Neural crest cell (in vitro differentiated cells): ENCODE data around the gene SUMO3. TPM values are rescaled to one million over a fixed set of nuclear protein-coding genes. Genes with fewer than 3 reads are reported as not detected.

ENCODE experiments used
- DNase-seq: peaks from one replicate; pipeline ENCODE4 v3.0.0; 2021; ENCODE audit warnings: low read depth, mixed read lengths, low spot score
- H3K27ac Mint-ChIP-seq: one replicate; pipeline ENCODE4 v1.8.0; 2021; ENCODE audit warnings: mild to moderate bottlenecking, mixed read lengths; ENCODE audit not compliant: unreplicated experiment
- H3K27me3 Mint-ChIP-seq: 2 replicates; pipeline ENCODE4 v1.8.0; 2021; ENCODE audit warnings: low read depth, mild to moderate bottlenecking, mixed read lengths
- H3K36me3 Mint-ChIP-seq: 2 replicates; pipeline ENCODE4 v1.8.0; 2021; ENCODE audit warnings: low read depth, mild to moderate bottlenecking, mixed read lengths
- H3K4me1 Mint-ChIP-seq: 2 replicates; pipeline ENCODE4 v1.8.0; 2021; ENCODE audit warnings: mixed read lengths
- H3K4me3 Mint-ChIP-seq: one replicate; pipeline ENCODE4 v1.8.0; 2021; ENCODE audit warnings: mild to moderate bottlenecking, mixed read lengths
- H3K9me3 Mint-ChIP-seq: 2 replicates; pipeline ENCODE4 v1.8.0; 2021; ENCODE audit warnings: mixed read lengths
- total RNA-seq: library from RNA; stranded (reverse); gene quantifications from 2 replicates; pipeline ENCODE4 v1.2.1, GENCODE V29; 2021
- TF ChIP-seq, protein P1 (sequence below): fragments of 200-600 bp; sonication (generic); conservative IDR thresholded peaks from 2 replicates; pipeline ENCODE4 v1.5.0; 2021; ENCODE audit warnings: antibody characterized with exemption, mild to moderate bottlenecking

SUMO3 gene
- total RNA-seq, 1 donor from 2014 or later = 97.7 TPM

DNA sequence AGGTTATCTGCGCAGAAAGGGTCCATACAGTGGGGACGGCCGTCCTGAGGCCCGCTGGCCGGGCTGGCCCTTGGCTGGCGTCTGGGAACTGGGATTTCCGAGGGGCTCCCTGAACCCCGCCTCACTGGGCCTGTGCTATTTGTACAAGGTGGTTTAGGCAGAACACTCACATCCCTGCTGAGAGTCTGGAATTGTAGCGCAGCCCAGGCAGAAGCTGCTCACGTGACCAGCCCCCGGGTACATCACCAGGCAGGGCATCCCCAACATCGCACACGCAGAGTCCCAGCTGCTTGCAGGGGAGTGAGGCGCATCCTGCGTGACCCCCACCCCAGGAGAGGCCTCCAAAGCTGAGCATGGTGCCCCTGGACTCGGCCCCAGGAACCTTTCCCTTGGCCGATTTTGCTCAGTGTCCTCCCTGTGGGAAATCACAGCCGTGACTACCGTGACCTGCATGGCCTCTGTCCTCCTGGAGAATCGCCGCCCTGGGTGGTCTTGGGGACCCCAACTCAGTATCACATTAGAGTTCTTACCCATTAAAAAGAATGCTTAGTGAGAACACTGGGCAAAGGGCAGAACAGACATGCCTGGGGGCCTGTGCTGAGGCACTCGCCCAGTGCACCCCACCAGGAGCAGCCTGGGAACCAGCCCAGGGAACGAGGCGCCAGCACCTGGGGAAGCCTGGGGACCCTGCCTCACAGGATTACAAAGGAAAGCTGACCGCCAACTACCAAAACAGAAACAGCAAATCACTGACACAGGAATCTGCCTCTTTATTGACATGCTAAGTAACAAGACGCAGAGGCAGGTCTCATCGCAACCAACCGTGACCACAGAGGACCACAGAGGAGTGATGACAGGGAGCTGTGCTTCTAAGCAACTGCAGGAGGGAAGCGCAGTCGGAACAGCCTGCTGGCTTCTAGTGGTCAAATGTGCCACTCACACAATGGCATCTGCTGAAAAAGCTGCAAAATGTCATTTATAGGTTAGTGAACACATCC is 49.7 kb downstream of the SUMO3 start:
- no peaks in the 10 kb centered on the region for H3K27me3 Mint-ChIP-seq
- H3K4me1 Mint-ChIP-seq = peaks cover 16% of the 10 kb centered on the region
- no peak overlapping the region for H3K27ac Mint-ChIP-seq
- H3K36me3 Mint-ChIP-seq = peaks cover 9% of the 10 kb centered on the region
- TF ChIP-seq, protein P1, sequence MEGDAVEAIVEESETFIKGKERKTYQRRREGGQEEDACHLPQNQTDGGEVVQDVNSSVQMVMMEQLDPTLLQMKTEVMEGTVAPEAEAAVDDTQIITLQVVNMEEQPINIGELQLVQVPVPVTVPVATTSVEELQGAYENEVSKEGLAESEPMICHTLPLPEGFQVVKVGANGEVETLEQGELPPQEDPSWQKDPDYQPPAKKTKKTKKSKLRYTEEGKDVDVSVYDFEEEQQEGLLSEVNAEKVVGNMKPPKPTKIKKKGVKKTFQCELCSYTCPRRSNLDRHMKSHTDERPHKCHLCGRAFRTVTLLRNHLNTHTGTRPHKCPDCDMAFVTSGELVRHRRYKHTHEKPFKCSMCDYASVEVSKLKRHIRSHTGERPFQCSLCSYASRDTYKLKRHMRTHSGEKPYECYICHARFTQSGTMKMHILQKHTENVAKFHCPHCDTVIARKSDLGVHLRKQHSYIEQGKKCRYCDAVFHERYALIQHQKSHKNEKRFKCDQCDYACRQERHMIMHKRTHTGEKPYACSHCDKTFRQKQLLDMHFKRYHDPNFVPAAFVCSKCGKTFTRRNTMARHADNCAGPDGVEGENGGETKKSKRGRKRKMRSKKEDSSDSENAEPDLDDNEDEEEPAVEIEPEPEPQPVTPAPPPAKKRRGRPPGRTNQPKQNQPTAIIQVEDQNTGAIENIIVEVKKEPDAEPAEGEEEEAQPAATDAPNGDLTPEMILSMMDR = no peak
- no peak for DNase-seq
- no peaks in the 10 kb centered on the region for H3K9me3 Mint-ChIP-seq
- no peak overlapping the region for H3K4me3 Mint-ChIP-seq

DNA sequence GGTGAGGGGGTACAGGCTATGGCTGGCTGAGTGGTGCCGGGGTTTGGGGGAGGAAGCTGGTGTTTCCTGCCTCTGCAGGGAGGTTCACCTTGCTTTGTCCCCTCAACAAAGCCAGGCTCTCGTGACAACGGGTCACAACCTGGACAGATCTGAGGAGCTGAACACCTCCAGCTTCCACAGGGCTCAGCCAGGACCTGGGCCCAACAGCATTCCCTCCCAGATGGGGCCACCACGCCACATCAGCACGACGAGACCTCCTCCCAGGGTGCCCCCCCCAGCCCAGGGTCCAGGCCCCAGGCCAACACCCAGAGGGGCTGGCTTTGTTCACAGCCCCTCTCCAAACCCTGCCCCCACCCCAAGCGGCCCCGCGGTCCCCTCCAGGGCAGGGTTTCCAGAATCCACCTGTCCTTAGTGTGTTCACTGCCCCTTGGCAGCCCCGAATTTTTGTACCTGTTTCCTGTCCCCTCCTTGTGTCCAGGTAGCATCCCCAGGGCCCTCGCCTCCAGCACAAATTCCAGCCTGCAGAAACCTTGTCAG is 51.0 kb downstream of the SUMO3 start:
- no peak for DNase-seq
- Mint-ChIP-seq H3K27ac (no peak overlapping the region), H3K9me3 (no peaks in the 10 kb centered on the region), H3K27me3 (no peaks in the 10 kb centered on the region), H3K4me3 (no peak overlapping the region), H3K4me1 (peaks cover 15% of the 10 kb centered on the region), H3K36me3 (peaks cover 5% of the 10 kb centered on the region)
- TF ChIP-seq, protein P1 = no peak

DNA sequence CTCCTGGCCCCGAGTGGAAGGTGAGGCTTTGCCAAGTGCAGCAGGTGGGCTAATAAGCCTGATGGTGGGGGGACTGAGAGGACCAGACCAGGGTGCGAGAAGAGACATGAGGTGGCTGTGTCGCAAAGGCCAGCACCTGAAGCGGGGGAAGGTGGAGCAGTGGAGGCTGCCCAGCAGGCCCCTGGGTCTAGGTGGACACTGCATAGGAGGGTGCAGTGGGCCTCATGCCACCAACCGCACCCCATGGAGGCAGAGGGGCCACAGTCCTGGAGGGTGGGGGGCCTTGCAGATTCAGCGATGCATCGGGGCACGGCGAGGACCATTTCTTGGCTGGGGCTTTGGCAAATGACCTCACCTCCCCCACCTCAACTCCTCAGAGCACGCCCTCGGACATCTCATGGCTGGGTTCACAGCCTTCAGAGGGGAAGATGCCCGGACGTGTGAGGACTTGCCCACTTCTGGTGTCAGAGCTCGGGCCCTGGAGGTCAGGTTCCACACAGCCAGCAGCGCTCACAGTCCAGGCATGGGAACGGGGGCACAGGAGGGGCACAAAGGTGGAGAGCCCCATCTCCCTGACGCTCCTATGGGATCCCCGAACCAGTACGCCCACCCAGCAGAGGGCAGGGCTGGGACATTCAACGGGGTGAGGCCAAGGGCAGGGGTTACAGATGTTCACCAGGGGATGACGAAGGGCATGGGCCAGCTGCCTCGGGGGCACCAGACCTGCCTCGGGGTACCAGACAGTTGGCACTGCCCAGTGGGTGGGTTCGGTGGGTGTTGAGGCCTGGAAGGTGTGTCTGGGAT is 51.6 kb downstream of the SUMO3 start:
- DNase-seq = no peak
- H3K27me3 Mint-ChIP-seq = no peaks in the 10 kb centered on the region
- peaks cover 6% of the 10 kb centered on the region for H3K36me3 Mint-ChIP-seq
- peaks cover 15% of the 10 kb centered on the region for H3K4me1 Mint-ChIP-seq
- H3K27ac Mint-ChIP-seq = no peak overlapping the region
- TF ChIP-seq, protein P1 = no peak
- no peaks in the 10 kb centered on the region for H3K9me3 Mint-ChIP-seq
- H3K4me3 Mint-ChIP-seq = no peak overlapping the region

DNA sequence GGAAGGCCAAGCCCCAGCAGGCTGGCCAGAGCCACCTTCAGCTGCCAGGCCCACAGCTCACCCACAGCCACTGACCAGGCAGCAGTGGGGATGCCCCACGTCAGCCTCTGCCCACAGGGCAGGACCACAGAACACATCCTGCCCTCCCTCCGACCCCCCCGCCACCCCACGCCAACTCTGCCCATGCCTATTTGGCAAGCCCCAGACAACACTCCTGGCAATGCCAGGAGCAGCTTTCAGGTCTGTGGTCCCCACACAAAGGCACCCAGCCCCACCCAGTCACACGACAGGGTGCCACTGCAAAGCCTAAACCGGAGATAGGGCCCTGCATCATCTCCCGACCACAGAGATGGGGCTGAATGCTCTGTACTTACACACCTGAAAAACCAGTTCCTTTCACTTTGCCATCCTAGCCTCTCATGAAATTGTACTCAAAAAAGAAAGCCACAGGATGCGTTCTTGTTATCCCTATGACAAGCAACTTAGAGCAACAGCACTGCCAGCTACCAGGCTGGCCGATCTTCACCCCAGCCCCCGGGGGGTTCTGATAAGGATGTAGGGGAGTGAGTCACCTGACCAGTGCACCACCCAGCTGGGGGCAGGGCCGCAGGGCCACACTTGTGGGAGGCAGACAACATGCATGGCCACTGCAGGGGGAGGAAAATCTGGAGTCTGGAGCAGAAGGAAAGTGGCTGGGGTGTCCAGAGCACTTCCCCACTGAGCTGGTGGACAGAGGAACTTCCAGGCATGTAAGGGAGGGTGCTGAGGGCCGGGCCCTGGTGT is 52.4 kb downstream of the SUMO3 start:
- TF ChIP-seq, protein P1 = no peak
- peaks cover 15% of the 10 kb centered on the region for H3K4me1 Mint-ChIP-seq
- DNase-seq = no peak
- no peaks in the 10 kb centered on the region for H3K9me3 Mint-ChIP-seq
- no peak overlapping the region for H3K27ac Mint-ChIP-seq
- H3K36me3 Mint-ChIP-seq = peaks cover 2% of the 10 kb centered on the region
- no peak overlapping the region for H3K4me3 Mint-ChIP-seq
- H3K27me3 Mint-ChIP-seq = no peaks in the 10 kb centered on the region
